Loucy (cell line): ENCODE results near the gene CDH13.

Experiments
- CTCF ChIP-seq: fragments of 200-600 bp; sonication (generic); conservative IDR thresholded peaks from 2 replicates; pipeline ENCODE4 v1.5.1; 2014; ENCODE audit warnings: mild to moderate bottlenecking, antibody characterized with exemption, low read length
- EZH2phosphoT487 ChIP-seq: fragments of 200-600 bp; IDR thresholded peaks from 2 replicates; pipeline ENCODE4 v1.6.1; 2018; ENCODE audit warnings: antibody characterized with exemption, mild to moderate bottlenecking, moderate library complexity, borderline replicate concordance

- no peak for TF ChIP-seq CTCF
- TF ChIP-seq EZH2phosphoT487 = no peak
Measured at GRCh38 chr16:83306961-83307593, 680.3 kb downstream of the CDH13 start.
